GM12801 (cell line): ENCODE data around the gene MKNK1.

ENCODE experiments used
- CTCF ChIP-seq: IDR thresholded peaks from one replicate; pipeline ENCODE4 v1.5.1; 2011; ENCODE audit warnings: control low read depth; ENCODE audit not compliant: insufficient read length; ENCODE audit errors: extremely low read depth

The MKNK1 gene

GRCh38 chr1:46603481-46603857 is 599 bp downstream of the MKNK1 start:
- no peak for TF ChIP-seq CTCF

- TF ChIP-seq CTCF = no peak
These were observed 2.6 kb downstream of the MKNK1 start for GRCh38 chr1:46601257-46602007.

GRCh38 chr1:46599059-46599970 is 4.8 kb downstream of the MKNK1 start:
- TF ChIP-seq CTCF = no peak

- TF ChIP-seq CTCF = no peak
These were observed 7.2 kb downstream of the MKNK1 start for GRCh38 chr1:46596846-46597245.

- TF ChIP-seq CTCF = no peak
These were observed 8.0 kb downstream of the MKNK1 start for GRCh38 chr1:46596036-46596435.

GRCh38 chr1:46595127-46595526 is 8.9 kb downstream of the MKNK1 start:
- no peak for TF ChIP-seq CTCF

GRCh38 chr1:46594063-46594462 is 10.0 kb downstream of the MKNK1 start:
- no peak for TF ChIP-seq CTCF
